ENCODE measurements around the gene OSER1.

Gene OSER1

DNA sequence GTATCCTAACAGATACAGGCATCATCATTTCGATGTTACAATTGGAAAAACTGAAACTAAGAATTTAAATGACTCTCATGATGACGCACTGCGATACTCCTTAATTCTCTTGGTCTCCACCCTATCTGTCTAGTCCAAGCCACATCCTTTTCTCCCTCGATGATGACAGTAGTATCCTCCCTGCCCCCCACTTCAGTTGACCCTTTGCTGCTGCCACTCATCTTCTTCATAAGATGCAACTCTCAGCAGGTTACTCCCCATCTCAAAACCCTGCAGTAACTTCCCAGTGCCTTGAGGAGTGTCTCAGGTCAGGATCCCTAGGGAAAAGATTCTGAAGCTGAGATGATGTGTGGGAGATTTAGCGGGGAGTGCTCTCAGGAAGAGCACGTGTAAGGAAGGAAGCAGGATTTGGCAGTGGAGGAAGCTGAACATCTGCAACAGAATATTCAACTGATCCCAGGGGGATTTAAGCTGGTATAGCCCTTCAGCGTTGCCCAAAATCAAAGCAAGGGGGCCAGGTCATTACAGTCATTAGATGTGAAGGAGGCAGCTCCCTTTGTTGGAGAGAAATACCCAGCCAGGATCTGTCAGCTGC is 39.7 kb downstream of the OSER1 start:
- H3K4me1 ChIP-seq, result no peaks in the 10 kb centered on the region
- DNase-seq (ENCODE audit: low spot score in 2 of 2), result no peak
- no peaks in the 10 kb centered on the region for H3K36me3 ChIP-seq (replicated peaks)
- no peaks in the 10 kb centered on the region for H3K9me3 ChIP-seq
- in situ Hi-C loops (cut with MboI; ENCODE audit: low sequenced_read_pairs), result no loop called here
- H3K27me3 ChIP-seq (ENCODE audit: low read depth), result peaks cover 32% of the 10 kb centered on the region
- H3K4me3 ChIP-seq, result no peak overlapping the region

DNA sequence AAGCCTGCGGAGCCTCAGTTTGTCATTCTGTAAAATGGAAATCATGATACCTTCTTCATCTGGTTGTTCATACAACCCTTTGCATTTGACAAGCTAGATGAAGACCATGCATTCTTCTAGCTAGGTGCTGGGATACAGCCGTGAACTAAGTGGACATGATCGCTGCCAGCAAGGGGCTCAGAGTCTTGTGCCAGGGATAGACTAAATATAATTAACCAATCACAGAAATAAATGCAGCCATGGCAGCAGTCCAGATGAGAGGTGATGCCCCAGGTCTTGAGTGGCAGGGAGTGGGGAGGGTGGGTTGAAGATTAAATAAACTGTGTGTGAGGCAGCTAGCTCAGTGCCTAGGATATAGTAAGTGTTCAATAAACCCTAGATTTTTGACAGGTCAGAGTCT is 42.8 kb downstream of the OSER1 start:
- no peak for DNase-seq (ENCODE audit: low spot score in 2 of 2)
- no peaks in the 10 kb centered on the region for H3K4me1 ChIP-seq
- in situ Hi-C loops (cut with MboI; ENCODE audit: low sequenced_read_pairs), result no loop called here

DNA sequence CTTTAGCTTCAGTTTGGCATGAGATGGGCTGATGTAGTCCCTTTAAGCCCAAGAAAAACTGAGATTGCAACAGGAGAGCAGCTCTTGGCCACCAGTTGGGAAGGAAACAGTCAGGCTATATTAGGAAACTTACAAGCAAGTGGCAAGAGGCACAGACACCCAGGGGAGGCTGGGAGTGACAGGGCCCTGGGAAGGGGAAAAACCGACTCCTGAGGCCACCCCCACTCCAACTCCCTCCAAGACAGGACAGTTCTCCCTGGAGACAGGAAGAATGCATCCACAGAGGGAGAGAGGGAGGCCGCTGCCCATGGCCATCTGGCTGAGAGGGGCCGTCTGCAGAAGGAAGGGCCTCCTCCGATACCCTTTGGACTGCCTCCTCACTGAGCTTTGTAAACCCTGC is 44.1 kb downstream of the OSER1 start:
- no peaks in the 10 kb centered on the region for H3K4me1 ChIP-seq
- in situ Hi-C loops (cut with MboI; ENCODE audit: low sequenced_read_pairs), result no loop called here
- DNase-seq (ENCODE audit: low spot score in 2 of 2), result no peak
- H3K9me3 ChIP-seq, result no peaks in the 10 kb centered on the region
- H3K27me3 ChIP-seq (ENCODE audit: low read depth), result peaks cover 17% of the 10 kb centered on the region
- H3K36me3 ChIP-seq (replicated peaks), result no peaks in the 10 kb centered on the region
- H3K4me3 ChIP-seq, result no peak overlapping the region

More for the DNA sequence above, 42.8 kb downstream of the OSER1 start:
- Histone ChIP-seq H3K27me3 (ENCODE audit: low read depth) (peaks cover 30% of the 10 kb centered on the region), H3K36me3 (replicated peaks) (no peaks in the 10 kb centered on the region), H3K4me3 (no peak overlapping the region), H3K9me3 (no peaks in the 10 kb centered on the region)

DNA sequence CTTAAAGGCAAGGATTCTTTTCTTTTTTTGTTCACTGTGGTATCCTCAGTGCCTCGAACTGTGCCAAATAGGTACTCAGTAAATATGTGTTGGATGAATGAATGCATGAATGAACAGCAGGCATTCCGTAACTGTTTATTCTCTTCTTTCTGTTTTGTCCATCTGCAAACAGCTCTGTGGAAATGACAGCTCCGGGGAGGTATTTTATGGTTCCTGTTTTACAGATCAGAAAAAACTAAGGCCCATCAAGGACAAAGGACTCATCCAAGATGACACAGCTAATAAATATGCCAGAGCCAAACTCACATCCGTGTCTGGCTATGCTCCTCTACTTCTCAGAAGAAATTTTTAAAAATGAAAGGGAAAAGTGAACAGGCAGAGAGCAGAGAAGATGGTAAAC is 44.6 kb downstream of the OSER1 start:
- H3K4me3 ChIP-seq, result no peak overlapping the region
- no peaks in the 10 kb centered on the region for H3K36me3 ChIP-seq (replicated peaks)
- H3K4me1 ChIP-seq, result no peaks in the 10 kb centered on the region
- DNase-seq (ENCODE audit: low spot score in 2 of 2), result no peak
- in situ Hi-C loops (cut with MboI; ENCODE audit: low sequenced_read_pairs), result no loop called here
- peaks cover 12% of the 10 kb centered on the region for H3K27me3 ChIP-seq (ENCODE audit: low read depth)
- H3K9me3 ChIP-seq, result no peaks in the 10 kb centered on the region

DNA sequence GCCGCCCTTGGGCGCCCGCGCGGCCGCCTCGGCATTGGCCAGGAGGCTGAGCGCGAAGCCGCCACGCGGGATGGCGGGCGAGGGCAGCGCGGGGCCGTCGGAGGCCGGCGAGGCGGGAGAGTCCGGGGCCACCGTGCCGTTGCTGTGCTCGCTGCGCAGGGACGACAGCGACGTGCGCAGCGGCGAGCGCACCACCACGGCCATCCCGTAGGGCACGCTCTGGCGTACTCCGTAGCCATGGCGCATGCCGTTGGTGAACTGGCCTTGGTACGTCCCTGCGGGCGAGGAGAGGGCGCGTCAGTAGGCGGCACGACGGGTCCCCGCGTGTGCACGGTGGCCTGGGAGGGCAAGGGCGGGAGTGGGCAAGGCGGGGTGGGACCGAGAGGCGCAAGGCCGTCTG is 50.4 kb downstream of the OSER1 start:
- in situ Hi-C loops (cut with MboI; ENCODE audit: low sequenced_read_pairs), result no loop called here
- DNase-seq (ENCODE audit: low spot score in 2 of 2), result no peak
- H3K36me3 ChIP-seq (replicated peaks), result no peaks in the 10 kb centered on the region
- H3K9me3 ChIP-seq, result no peaks in the 10 kb centered on the region
- no peak overlapping the region for H3K4me3 ChIP-seq
- H3K27me3 ChIP-seq (ENCODE audit: low read depth), result no peaks in the 10 kb centered on the region; the same call in 1 of the 2 replicates
- no peaks in the 10 kb centered on the region for H3K4me1 ChIP-seq

DNA sequence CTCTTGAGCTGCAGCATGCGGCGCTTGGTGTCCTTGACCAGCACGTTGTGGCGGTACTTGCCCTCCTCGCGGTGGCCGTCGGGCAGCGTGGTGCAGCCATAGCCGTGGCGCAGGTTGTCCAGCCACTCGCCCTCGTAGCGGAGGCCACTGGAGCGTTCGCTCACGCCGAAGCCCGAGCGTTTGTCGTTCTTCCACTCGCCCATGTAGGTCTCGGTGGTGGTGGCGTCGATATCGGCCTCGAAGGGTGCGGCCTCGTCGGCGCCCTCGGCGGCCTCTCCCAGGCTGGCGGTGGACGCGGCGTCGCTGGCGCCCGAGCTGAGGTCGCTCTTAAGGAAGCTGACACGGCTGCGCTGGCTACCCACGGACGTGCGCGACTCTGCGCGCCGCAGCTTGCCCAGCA is 50.9 kb downstream of the OSER1 start:
- in situ Hi-C loops (cut with MboI; ENCODE audit: low sequenced_read_pairs), result no loop called here
- Histone ChIP-seq H3K27me3 (ENCODE audit: low read depth) (no peaks in the 10 kb centered on the region; the same call in 1 of the 2 replicates), H3K4me1 (no peaks in the 10 kb centered on the region), H3K36me3 (replicated peaks) (no peaks in the 10 kb centered on the region), H3K4me3 (no peak overlapping the region), H3K9me3 (no peaks in the 10 kb centered on the region)
- DNase-seq (ENCODE audit: low spot score in 2 of 2), result no peak

DNA sequence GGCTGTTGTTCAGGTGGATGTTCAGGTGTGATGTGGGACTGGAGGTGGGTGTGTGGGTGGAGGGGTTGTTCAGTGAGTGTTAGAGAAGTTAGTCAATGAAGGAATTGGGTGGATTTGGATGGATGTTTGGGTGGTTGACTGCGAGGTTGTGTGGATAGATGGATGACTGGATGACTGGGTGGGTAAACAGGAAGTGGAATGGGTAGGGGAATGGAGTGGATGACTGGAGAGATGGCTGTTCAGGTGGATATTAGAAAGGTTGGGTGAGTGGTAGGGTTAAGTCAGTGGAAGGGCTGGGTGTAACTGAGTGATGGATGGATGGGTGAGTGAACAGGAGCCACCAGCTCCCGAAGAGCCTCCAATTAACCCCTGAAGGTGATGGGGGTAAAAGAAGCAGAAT is 51.4 kb downstream of the OSER1 start:
- DNase-seq (ENCODE audit: low spot score in 2 of 2), result no peak
- no peaks in the 10 kb centered on the region for H3K4me1 ChIP-seq
- no peaks in the 10 kb centered on the region; the same call in 1 of the 2 replicates for H3K27me3 ChIP-seq (ENCODE audit: low read depth)
- no peak overlapping the region for H3K4me3 ChIP-seq
- H3K36me3 ChIP-seq (replicated peaks), result no peaks in the 10 kb centered on the region
- no peaks in the 10 kb centered on the region for H3K9me3 ChIP-seq
- in situ Hi-C loops (cut with MboI; ENCODE audit: low sequenced_read_pairs), result no loop called here

DNA sequence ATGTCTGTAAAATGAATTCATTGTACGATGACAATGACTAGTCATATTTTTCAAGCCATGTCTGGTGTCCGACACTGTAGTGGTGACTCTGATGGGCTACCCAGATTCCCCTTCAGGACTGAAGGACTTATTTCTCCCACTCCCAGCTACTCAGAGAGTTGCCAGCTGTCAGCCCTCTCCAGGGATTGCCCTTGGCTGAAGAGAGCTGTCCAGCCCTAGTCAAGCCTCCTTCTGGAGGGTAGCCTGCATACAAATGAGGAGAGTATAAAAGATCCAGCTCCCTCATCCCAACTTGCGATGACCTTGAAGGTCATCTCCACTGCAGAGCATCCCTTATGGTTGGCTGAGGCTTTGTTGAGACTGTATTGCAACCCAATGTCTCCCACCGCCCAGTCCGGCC is 53.5 kb downstream of the OSER1 start:
- Histone ChIP-seq H3K4me3 (no peak overlapping the region), H3K36me3 (replicated peaks) (no peaks in the 10 kb centered on the region), H3K4me1 (no peaks in the 10 kb centered on the region), H3K27me3 (ENCODE audit: low read depth) (no peaks in the 10 kb centered on the region), H3K9me3 (no peaks in the 10 kb centered on the region)
- DNase-seq (ENCODE audit: low spot score in 2 of 2), result no peak
- in situ Hi-C loops (cut with MboI; ENCODE audit: low sequenced_read_pairs), result no loop called here

DNA sequence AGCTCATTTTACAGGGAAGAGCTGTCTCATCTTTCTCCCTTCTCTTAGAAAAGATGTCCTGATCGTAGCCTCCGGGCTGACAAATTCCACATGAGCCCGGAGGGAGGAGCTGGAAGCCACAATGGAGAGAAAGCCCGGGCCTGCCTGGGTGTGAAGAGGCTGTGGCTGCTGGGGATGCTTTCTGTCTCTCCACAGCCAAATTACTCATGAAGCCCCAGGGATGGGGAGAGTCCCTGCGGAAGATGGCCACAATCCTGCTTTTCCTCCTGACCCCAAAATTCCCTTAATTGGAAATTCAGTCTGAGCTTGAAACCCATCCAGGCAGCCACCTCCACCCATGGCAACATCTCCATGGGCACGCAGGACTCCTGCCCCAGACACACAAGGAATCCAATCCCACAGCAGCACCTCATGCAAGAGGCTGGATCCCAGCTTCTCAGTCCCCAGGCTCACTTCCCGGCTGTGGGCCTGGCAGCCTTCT is 56.0 kb downstream of the OSER1 start:
- no peak overlapping the region for H3K4me3 ChIP-seq
- no peaks in the 10 kb centered on the region; the same call in 1 of the 2 replicates for H3K9me3 ChIP-seq
- no peaks in the 10 kb centered on the region for H3K36me3 ChIP-seq (replicated peaks)
- H3K27me3 ChIP-seq (ENCODE audit: low read depth), result no peaks in the 10 kb centered on the region
- in situ Hi-C loops (cut with MboI; ENCODE audit: low sequenced_read_pairs), result no loop called here
- DNase-seq (ENCODE audit: low spot score in 2 of 2), result no peak
- H3K4me1 ChIP-seq, result no peaks in the 10 kb centered on the region

DNA sequence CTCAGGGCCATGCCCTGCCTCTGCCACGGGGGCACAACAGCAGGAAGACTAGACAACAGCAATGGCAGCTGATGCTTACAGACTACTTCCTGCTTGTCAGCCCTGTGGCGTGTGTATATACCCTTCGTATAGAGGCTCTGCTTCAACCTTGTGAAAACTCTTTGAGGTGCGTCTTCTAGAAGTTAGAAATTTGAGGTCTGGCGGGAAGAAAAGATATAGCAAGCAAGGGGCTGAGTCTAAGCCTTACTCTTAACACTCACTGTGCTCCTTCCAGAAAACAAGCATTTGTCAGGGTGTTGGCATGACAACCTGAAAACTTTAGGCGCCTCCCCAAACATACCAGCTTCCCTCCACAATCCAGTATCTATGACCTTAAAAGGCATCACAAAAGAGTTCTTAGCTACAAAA is 56.9 kb downstream of the OSER1 start:
- DNase-seq (ENCODE audit: low spot score in 2 of 2), result no peak
- H3K27me3 ChIP-seq (ENCODE audit: low read depth), result no peaks in the 10 kb centered on the region
- no peaks in the 10 kb centered on the region for H3K36me3 ChIP-seq (replicated peaks)
- in situ Hi-C loops (cut with MboI; ENCODE audit: low sequenced_read_pairs), result no loop called here
- no peaks in the 10 kb centered on the region for H3K4me1 ChIP-seq
- H3K9me3 ChIP-seq, result no peaks in the 10 kb centered on the region; the same call in 1 of the 2 replicates
- no peak overlapping the region for H3K4me3 ChIP-seq

DNA sequence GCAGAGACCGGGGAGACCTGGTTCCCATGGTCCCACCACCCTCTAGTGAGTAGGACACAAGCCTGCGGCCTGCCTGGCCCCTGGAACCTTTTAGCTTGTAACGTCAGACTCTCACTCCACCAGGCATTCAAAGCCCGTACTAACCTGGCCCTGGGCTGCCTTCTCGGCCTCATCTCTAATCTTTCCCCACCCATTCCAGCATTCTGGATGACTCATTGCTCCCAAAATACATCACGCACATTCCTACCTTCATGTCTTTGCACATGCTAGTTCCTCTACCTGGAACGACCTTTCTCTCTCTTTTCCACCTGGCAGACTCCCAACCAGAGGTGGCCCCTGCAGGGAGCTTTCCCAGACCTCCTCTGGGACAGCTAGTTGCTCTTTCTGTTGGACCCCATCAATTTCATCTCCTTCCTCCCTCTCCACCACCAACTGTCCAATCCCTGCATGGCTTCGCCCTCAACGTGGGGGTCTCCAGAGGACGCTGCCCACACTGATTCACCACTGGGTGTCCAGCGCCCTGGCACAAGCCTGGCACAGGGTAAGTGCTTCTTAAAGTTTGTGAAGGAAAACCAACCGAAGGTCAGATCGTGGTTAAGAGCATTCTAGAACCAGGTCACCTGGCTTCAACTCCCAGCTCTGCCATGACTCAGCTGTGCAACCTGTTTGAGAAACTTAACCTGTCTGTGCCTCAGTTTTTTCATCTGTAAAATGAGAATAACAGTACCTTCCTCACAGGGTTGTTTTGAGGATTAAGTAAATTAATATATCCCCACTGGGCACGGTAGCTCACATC is 58.8 kb downstream of the OSER1 start:
- DNase-seq (ENCODE audit: low spot score in 2 of 2), result no peak
- no peak overlapping the region for H3K4me3 ChIP-seq
- H3K36me3 ChIP-seq (replicated peaks), result no peaks in the 10 kb centered on the region
- H3K27me3 ChIP-seq (ENCODE audit: low read depth), result no peaks in the 10 kb centered on the region
- in situ Hi-C loops (cut with MboI; ENCODE audit: low sequenced_read_pairs), result no loop called here
- no peaks in the 10 kb centered on the region; the same call in 1 of the 2 replicates for H3K9me3 ChIP-seq
- H3K4me1 ChIP-seq, result no peaks in the 10 kb centered on the region

DNA sequence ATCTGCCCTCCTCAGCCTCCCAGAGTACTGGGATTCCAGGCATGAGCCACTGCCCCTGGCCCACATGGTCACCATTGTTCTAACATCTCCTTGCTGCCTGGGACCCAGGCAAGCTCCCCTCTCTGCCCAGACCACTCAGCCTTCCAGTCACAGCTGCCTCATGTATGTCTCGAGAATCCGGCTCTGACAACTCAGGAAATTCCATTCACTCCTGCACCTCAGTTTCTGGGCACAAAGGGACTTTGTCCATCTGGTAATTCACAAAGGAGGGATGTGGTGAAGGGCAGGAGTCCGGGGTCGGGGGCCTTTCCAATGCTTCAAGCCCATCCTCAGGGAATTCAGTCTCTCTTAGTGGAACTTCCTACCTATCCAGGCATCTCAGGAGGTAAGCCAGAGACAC is 64.3 kb downstream of the OSER1 start:
- H3K27me3 ChIP-seq (ENCODE audit: low read depth), result no peaks in the 10 kb centered on the region
- no peaks in the 10 kb centered on the region for H3K4me1 ChIP-seq
- H3K4me3 ChIP-seq, result no peak overlapping the region
- in situ Hi-C loops (cut with MboI; ENCODE audit: low sequenced_read_pairs), result no loop called here
- no peaks in the 10 kb centered on the region; the same call in 1 of the 2 replicates for H3K9me3 ChIP-seq
- no peaks in the 10 kb centered on the region for H3K36me3 ChIP-seq (replicated peaks)
- DNase-seq (ENCODE audit: low spot score in 2 of 2), result no peak

Measured in HAP-1 (cell line).